PC-3 (cell line): ENCODE results near the gene CNTFR.

Source experiments
- EZH2 ChIP-seq: fragments of 300-600 bp; sonication (generic); IDR thresholded peaks from one replicate; pipeline ENCODE4 v1.6.1; 2017; ENCODE audit warnings: antibody characterized with exemption, mild to moderate bottlenecking, low read length; ENCODE audit not compliant: unreplicated experiment
- EZH2phosphoT487 ChIP-seq: fragments of 300-600 bp; sonication (generic); IDR thresholded peaks from 2 replicates; pipeline ENCODE4 v1.6.1; 2018; ENCODE audit warnings: mild to moderate bottlenecking, antibody characterized with exemption, low read length, borderline replicate concordance
- TF ChIP-seq, protein P1 (sequence below): fragments of 300-600 bp; sonication (generic); conservative IDR thresholded peaks from 2 replicates; pipeline ENCODE4 v1.5.1; 2017; ENCODE audit warnings: antibody characterized with exemption, low read depth, mild to moderate bottlenecking, low read length

DNA sequence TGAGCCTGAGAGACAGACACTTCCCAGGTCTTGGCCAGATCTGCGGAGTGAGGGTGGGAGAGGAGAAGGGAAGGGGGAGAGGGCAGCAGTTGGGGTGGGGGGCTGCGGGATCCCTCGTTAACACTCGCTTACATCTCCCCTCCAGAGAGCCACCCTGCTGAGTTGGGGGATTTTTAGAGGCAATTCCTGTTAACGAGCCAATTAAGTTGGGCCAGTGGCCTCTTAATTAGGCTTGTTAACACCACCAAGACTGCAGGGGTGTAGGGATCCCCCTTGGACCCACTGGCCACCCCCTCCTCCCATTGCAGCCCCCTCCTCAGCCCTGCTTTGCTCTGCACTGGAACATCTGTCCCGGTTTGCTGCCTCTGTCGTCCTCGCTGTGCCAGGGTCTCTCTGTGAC lies 23.7 kb downstream of the CNTFR start:
- TF ChIP-seq, protein P1, sequence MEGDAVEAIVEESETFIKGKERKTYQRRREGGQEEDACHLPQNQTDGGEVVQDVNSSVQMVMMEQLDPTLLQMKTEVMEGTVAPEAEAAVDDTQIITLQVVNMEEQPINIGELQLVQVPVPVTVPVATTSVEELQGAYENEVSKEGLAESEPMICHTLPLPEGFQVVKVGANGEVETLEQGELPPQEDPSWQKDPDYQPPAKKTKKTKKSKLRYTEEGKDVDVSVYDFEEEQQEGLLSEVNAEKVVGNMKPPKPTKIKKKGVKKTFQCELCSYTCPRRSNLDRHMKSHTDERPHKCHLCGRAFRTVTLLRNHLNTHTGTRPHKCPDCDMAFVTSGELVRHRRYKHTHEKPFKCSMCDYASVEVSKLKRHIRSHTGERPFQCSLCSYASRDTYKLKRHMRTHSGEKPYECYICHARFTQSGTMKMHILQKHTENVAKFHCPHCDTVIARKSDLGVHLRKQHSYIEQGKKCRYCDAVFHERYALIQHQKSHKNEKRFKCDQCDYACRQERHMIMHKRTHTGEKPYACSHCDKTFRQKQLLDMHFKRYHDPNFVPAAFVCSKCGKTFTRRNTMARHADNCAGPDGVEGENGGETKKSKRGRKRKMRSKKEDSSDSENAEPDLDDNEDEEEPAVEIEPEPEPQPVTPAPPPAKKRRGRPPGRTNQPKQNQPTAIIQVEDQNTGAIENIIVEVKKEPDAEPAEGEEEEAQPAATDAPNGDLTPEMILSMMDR: no peak
- TF ChIP-seq EZH2: no peak
- TF ChIP-seq EZH2phosphoT487: no peak
